Measurements from ENCODE around the gene CCDC171.
"Not testable (repeated sequence)": the region's sequence is repeated elsewhere in the genome, so short reads cannot be mapped to it uniquely, and the experiment has no call there.

CCDC171 gene

GRCh38 chr9:15697446-15697851, 144.6 kb downstream of the CCDC171 start:
- no peak for DNase-seq (ENCODE audit: low spot score)

GRCh38 chr9:15699876-15700559, 147.2 kb downstream of the CCDC171 start:
- not testable (repeated sequence) for DNase-seq (ENCODE audit: low spot score)

GRCh38 chr9:15707000-15707399, 154.2 kb downstream of the CCDC171 start:
- DNase-seq (ENCODE audit: low spot score) = no peak

- DNase-seq (ENCODE audit: low spot score) = no peak
Measured at GRCh38 chr9:15711531-15711930, 158.7 kb downstream of the CCDC171 start.

GRCh38 chr9:15711931-15712330, 159.1 kb downstream of the CCDC171 start:
- no peak for DNase-seq (ENCODE audit: low spot score)

- DNase-seq (ENCODE audit: low spot score) = no peak
Measured at GRCh38 chr9:15714746-15715145, 161.9 kb downstream of the CCDC171 start.

- no peak for DNase-seq (ENCODE audit: low spot score)
Measured at GRCh38 chr9:15717290-15717967, 164.6 kb downstream of the CCDC171 start.

GRCh38 chr9:15718423-15718822, 165.6 kb downstream of the CCDC171 start:
- DNase-seq (ENCODE audit: low spot score) = no peak

GRCh38 chr9:15720861-15721260, 168.0 kb downstream of the CCDC171 start:
- DNase-seq (ENCODE audit: low spot score) = no peak

GRCh38 chr9:15722888-15723287, 170.0 kb downstream of the CCDC171 start:
- no peak for DNase-seq (ENCODE audit: low spot score)

GRCh38 chr9:15724016-15724415, 171.2 kb downstream of the CCDC171 start:
- no peak for DNase-seq (ENCODE audit: low spot score)

GRCh38 chr9:15724612-15725011, 171.8 kb downstream of the CCDC171 start:
- DNase-seq (ENCODE audit: low spot score) = no peak

- DNase-seq (ENCODE audit: low spot score) = no peak
Measured at GRCh38 chr9:15725953-15726352, 173.1 kb downstream of the CCDC171 start.

GRCh38 chr9:15729507-15729906, 176.7 kb downstream of the CCDC171 start:
- no peak for DNase-seq (ENCODE audit: low spot score)

- no peak for DNase-seq (ENCODE audit: low spot score)
Measured at GRCh38 chr9:15735083-15735857, 182.4 kb downstream of the CCDC171 start.

- no peak for DNase-seq (ENCODE audit: low spot score)
Measured at GRCh38 chr9:15736569-15736968, 183.7 kb downstream of the CCDC171 start.

GRCh38 chr9:15738011-15738410, 185.2 kb downstream of the CCDC171 start:
- no peak for DNase-seq (ENCODE audit: low spot score)

GRCh38 chr9:15741015-15741414, 188.2 kb downstream of the CCDC171 start:
- no peak for DNase-seq (ENCODE audit: low spot score)

GRCh38 chr9:15743512-15743911, 190.7 kb downstream of the CCDC171 start:
- DNase-seq (ENCODE audit: low spot score) = no peak

GRCh38 chr9:15744196-15744595, 191.4 kb downstream of the CCDC171 start:
- no peak for DNase-seq (ENCODE audit: low spot score)

GRCh38 chr9:15746905-15747304, 194.1 kb downstream of the CCDC171 start:
- no peak for DNase-seq (ENCODE audit: low spot score)

GRCh38 chr9:15755660-15756059, 202.8 kb downstream of the CCDC171 start:
- no peak for DNase-seq (ENCODE audit: low spot score)

GRCh38 chr9:15761551-15761950, 208.7 kb downstream of the CCDC171 start:
- DNase-seq (ENCODE audit: low spot score) = no peak

Measured in HuH-7.5 (cell line).